ENCODE measurements around the gene PLEKHA1. TPM values are rescaled to one million over a fixed set of nuclear protein-coding genes. Genes with fewer than 3 reads are reported as not detected.

PLEKHA1 gene
- total RNA-seq, 1 donor from 2014 or later = 50.4 TPM

DNA sequence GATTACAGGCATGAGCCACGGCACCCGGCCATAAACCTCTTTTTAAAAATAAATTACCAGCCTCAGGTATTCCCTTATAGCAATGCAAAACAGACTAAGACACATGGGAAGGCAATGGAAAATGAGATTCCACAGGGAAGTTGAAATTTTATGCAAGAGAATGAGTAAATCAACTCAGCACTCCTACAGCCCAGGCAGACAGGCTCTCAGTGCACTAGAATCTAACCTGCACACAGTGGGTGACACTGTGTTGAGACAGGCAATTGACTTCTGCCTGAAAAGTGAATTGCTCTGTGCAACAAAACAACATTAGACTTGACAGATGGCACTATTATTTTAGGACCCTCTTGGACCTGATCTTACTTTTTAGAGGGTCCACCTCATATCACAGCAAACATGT lies 20.1 kb upstream of the PLEKHA1 start:
- no peak for DNase-seq
- no peaks in the 10 kb centered on the region for H3K36me3 ChIP-seq
- no peak overlapping the region for H3K4me3 ChIP-seq
- H3K4me1 ChIP-seq = peaks cover 9% of the 10 kb centered on the region
- H3K9me3 ChIP-seq (replicated peaks) = peaks cover 13% of the 10 kb centered on the region
- H3K27ac ChIP-seq (replicated peaks) = no peak overlapping the region
- H3K27me3 ChIP-seq (ENCODE audit: low read depth) = no peaks in the 10 kb centered on the region
- TF ChIP-seq, protein P1, sequence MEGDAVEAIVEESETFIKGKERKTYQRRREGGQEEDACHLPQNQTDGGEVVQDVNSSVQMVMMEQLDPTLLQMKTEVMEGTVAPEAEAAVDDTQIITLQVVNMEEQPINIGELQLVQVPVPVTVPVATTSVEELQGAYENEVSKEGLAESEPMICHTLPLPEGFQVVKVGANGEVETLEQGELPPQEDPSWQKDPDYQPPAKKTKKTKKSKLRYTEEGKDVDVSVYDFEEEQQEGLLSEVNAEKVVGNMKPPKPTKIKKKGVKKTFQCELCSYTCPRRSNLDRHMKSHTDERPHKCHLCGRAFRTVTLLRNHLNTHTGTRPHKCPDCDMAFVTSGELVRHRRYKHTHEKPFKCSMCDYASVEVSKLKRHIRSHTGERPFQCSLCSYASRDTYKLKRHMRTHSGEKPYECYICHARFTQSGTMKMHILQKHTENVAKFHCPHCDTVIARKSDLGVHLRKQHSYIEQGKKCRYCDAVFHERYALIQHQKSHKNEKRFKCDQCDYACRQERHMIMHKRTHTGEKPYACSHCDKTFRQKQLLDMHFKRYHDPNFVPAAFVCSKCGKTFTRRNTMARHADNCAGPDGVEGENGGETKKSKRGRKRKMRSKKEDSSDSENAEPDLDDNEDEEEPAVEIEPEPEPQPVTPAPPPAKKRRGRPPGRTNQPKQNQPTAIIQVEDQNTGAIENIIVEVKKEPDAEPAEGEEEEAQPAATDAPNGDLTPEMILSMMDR (IDR thresholded peaks at IDR 0.05; ENCODE audit: borderline replicate concordance) = no peak
- intact Hi-C loops (cut with micrococcal nuclease) = no loop called here

- TF ChIP-seq, protein P1 (IDR thresholded peaks at IDR 0.05; ENCODE audit: borderline replicate concordance) = no peak
- Histone ChIP-seq H3K9me3 (replicated peaks) (peaks cover 13% of the 10 kb centered on the region), H3K4me1 (peaks cover 9% of the 10 kb centered on the region), H3K27ac (replicated peaks) (no peak overlapping the region), H3K4me3 (no peak overlapping the region), H3K27me3 (ENCODE audit: low read depth) (no peaks in the 10 kb centered on the region), H3K36me3 (no peaks in the 10 kb centered on the region)
- intact Hi-C loops (cut with micrococcal nuclease) = no loop called here
- DNase-seq = no peak
These were observed 16.8 kb upstream of the PLEKHA1 start for GRCh38 chr10:122357685-122358084.

DNA sequence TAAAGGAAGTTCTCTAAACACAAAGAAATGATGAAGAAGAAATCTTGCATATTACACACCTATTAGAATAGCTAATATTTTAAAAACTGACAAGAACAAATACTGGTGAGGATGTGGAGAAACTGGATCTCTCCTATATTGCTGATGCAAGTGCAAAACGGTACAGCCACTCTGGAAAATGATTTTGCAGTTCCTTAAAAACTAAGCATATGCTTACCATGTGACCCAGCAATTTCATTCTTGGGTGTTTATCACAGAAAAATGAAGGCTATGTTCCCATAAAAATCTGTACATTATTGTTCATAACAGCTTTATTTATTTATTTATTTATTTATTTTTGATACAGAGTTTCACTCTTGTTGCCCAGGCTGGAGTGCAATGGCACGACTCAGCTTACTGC lies 14.9 kb upstream of the PLEKHA1 start:
- peaks cover 18% of the 10 kb centered on the region for H3K4me1 ChIP-seq
- H3K9me3 ChIP-seq (replicated peaks) = peaks cover 13% of the 10 kb centered on the region
- DNase-seq = no peak
- no peak overlapping the region for H3K27ac ChIP-seq (replicated peaks)
- no peaks in the 10 kb centered on the region for H3K36me3 ChIP-seq
- H3K4me3 ChIP-seq = no peak overlapping the region
- H3K27me3 ChIP-seq (ENCODE audit: low read depth) = no peaks in the 10 kb centered on the region
- intact Hi-C loops (cut with micrococcal nuclease) = no loop called here
- TF ChIP-seq, protein P1 (IDR thresholded peaks at IDR 0.05; ENCODE audit: borderline replicate concordance) = no peak

- intact Hi-C loops (cut with micrococcal nuclease) = no loop called here
- H3K36me3 ChIP-seq = no peaks in the 10 kb centered on the region
- no peak for DNase-seq
- H3K27me3 ChIP-seq (ENCODE audit: low read depth) = no peaks in the 10 kb centered on the region
- TF ChIP-seq, protein P1 (IDR thresholded peaks at IDR 0.05; ENCODE audit: borderline replicate concordance) = no peak
- no peak overlapping the region for H3K4me3 ChIP-seq
- H3K9me3 ChIP-seq (replicated peaks) = peaks cover 13% of the 10 kb centered on the region
- H3K4me1 ChIP-seq = peaks cover 18% of the 10 kb centered on the region
- H3K27ac ChIP-seq (replicated peaks) = no peak overlapping the region
These were observed 13.5 kb upstream of the PLEKHA1 start for GRCh38 chr10:122361046-122361445.

DNA sequence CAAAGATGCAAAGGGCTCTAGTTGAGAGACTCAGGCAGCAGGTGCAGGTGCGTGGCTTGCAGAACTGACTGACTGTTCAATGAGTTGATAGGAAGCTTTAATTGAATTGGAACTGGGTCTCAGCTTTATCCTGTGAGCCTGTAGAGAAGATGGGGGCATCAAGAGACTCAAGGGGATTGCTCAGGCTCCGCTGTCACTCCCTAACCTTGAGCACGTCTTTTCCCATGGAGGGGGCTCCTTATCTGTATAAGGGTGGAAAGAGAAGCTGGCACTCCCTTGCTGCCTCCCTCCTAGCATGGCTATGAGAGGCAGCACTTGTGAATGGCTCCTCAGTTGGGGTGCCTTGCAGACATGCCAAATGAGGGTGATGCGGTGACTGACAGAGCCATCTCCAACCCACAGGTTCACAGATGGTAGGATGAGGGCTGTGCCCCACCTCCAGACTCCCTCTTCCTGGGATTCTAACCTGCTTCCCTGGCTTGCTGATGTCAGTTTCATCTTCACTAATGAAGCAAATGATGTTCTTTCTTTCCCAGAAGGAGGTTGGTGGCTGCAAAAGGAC lies 12.4 kb upstream of the PLEKHA1 start:
- intact Hi-C loops (cut with micrococcal nuclease) = no loop called here
- Histone ChIP-seq H3K36me3 (no peaks in the 10 kb centered on the region), H3K4me3 (no peak overlapping the region), H3K9me3 (replicated peaks) (peaks cover 13% of the 10 kb centered on the region), H3K27me3 (ENCODE audit: low read depth) (no peaks in the 10 kb centered on the region), H3K27ac (replicated peaks) (no peak overlapping the region), H3K4me1 (peaks cover 15% of the 10 kb centered on the region)
- DNase-seq = no peak
- TF ChIP-seq, protein P1 (IDR thresholded peaks at IDR 0.05; ENCODE audit: borderline replicate concordance) = no peak
